Measurements from ENCODE around the gene HAP1.
"Not testable (repeated sequence)": the region's sequence is repeated elsewhere in the genome, so short reads cannot be mapped to it uniquely, and the experiment has no call there.

HAP1 gene

GRCh38 chr17:41724476-41725050, 9.9 kb downstream of the HAP1 start:
- no peak for DNase-seq

- DNase-seq, result no peak
Measured at GRCh38 chr17:41723801-41724475, 10.5 kb downstream of the HAP1 start.

GRCh38 chr17:41722231-41722630, 12.2 kb downstream of the HAP1 start:
- no peak for DNase-seq

- no peak for DNase-seq
Measured at GRCh38 chr17:41718287-41718645, 16.2 kb downstream of the HAP1 start.

- no peak for DNase-seq
Measured at GRCh38 chr17:41717408-41718286, 16.8 kb downstream of the HAP1 start.

GRCh38 chr17:41711669-41712400, 22.6 kb downstream of the HAP1 start, which contains the start of gene GAST:
TSS of gene GAST (plus strand) at chr17:41712331. CDS start at chr17:41715437, 3,106 bp downstream.
- DNase-seq, result no peak

- peak; percentile 63 for DNase-seq
Measured at GRCh38 chr17:41710472-41711090, 23.9 kb downstream of the HAP1 start.

- no peak for DNase-seq
Measured at GRCh38 chr17:41707803-41708669, 26.4 kb downstream of the HAP1 start.

GRCh38 chr17:41705271-41705991, 29.0 kb downstream of the HAP1 start:
- DNase-seq, result peak; percentile 50

- no peak for DNase-seq
Measured at GRCh38 chr17:41702712-41703111, 31.7 kb downstream of the HAP1 start.

- DNase-seq, result not testable (repeated sequence)
Measured at GRCh38 chr17:41700843-41701242, 33.6 kb downstream of the HAP1 start.

- DNase-seq, result no peak
Measured at GRCh38 chr17:41697122-41697962, 37.1 kb downstream of the HAP1 start.

- DNase-seq, result peak; percentile 76
Measured at GRCh38 chr17:41695954-41696757, 38.3 kb downstream of the HAP1 start.

- DNase-seq, result no peak
Measured at GRCh38 chr17:41695134-41695661, 39.2 kb downstream of the HAP1 start.

GRCh38 chr17:41692722-41693521, 41.5 kb downstream of the HAP1 start:
- DNase-seq, result peak; percentile 16

- DNase-seq, result no peak
Measured at GRCh38 chr17:41691031-41691777, 43.2 kb downstream of the HAP1 start.

GRCh38 chr17:41690497-41690896, 43.9 kb downstream of the HAP1 start:
- no peak for DNase-seq

All from fibroblast of skin of abdomen (primary cell).